Lower leg skin (tissue), 4 donors: ENCODE data around the gene BANF2. TPM values are rescaled to one million over a fixed set of nuclear protein-coding genes. Genes with fewer than 3 reads are reported as not detected.

Experiments used
- DNase-seq, 2 donors: peaks; one replicate each; pipeline ENCODE4 v3.0.0-alpha.2; 2019; ENCODE audit warnings: low spot score in 2 of 2
- H3K4me3 ChIP-seq: fragments of 200-600 bp; sonication (generic); 2 replicates; pipeline ENCODE4 v1.5.1; 2017; ENCODE audit warnings: mild to moderate bottlenecking, low read depth; ENCODE audit not compliant: poor library complexity, severe bottlenecking
- POLR2A ChIP-seq, 2 donors: fragments of 450-650 bp; IDR thresholded peaks; one replicate each; pipeline ENCODE4 v1.6.1; 2016 to 2017; ENCODE audit warnings: antibody characterized with exemption in 2 of 2, mild to moderate bottlenecking in 1 of 2, moderate library complexity in 1 of 2
- WGBS, 2 donors: methylation state at CpG; one replicate each; pipeline ENCODE4 v1.1.5; 2018; 5-methylcytosine and 5-hydroxymethylcytosine counted together
- intact Hi-C: fragments of 100-400 bp; cut with DNase I; formaldehyde crosslinking; loops from one replicate; pipeline ENCODE4 v1.15.0; 2023; ENCODE audit warnings: low total_unique reads
- total RNA-seq, 4 donors: library from RNA; depleted of rRNA; stranded (reverse); fragments of >200 nt; gene quantifications; one replicate each; pipeline ENCODE4 v1.1.0, GENCODE V29; 2016
- TF ChIP-seq, protein P1 (sequence below), 3 donors: fragments of 450-650 bp; IDR thresholded peaks; one replicate each; pipeline ENCODE4 v1.5.1; 2016; ENCODE audit warnings: antibody characterized with exemption in 3 of 3, mild to moderate bottlenecking in 3 of 3, moderate library complexity in 2 of 3

BANF2 gene
- total RNA-seq, 4 donors from 2014 or later, result not detected

DNA sequence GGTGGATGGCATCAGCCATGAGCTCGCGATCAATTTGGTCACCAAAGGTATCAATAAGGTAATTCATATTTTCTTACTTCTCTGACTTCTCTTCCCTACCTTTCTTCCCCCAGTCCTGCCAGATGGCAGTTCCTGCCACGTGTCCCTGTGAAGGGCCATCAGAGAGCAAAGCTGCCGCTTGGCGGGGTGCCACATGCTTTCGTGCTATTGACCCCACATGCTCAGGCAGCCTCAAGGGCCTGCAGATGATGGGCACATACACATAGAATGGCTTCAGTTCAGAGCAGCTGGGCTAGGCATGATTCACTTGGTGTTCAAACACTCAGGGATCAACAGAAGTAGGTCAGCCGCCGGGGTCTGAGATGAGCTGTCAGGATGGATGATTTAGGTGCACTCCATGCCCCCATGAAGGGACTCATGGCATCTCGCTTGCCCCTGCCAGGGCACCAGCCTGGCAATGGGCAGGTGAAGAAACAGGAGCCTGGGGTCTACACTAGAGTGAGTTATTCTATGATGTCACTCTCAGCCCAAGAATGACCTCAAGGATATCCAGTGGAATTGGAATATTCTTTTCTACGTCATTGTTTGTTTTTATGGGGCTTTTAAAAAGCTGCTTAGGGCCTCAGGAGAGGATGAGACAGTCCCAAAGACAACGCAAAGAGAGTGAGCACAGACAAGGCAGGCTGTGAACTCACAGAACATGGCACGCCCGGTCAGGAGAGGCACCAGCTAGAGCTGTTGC lies 25.5 kb downstream of the BANF2 start:
- 83 to 93% methylated on average over 13 of the region's 13 CpGs for WGBS, 2 donors
- intact Hi-C loops, result no loop called here
- no peak for TF ChIP-seq POLR2A (IDR thresholded peaks at IDR 0.05)
- TF ChIP-seq, protein P1, sequence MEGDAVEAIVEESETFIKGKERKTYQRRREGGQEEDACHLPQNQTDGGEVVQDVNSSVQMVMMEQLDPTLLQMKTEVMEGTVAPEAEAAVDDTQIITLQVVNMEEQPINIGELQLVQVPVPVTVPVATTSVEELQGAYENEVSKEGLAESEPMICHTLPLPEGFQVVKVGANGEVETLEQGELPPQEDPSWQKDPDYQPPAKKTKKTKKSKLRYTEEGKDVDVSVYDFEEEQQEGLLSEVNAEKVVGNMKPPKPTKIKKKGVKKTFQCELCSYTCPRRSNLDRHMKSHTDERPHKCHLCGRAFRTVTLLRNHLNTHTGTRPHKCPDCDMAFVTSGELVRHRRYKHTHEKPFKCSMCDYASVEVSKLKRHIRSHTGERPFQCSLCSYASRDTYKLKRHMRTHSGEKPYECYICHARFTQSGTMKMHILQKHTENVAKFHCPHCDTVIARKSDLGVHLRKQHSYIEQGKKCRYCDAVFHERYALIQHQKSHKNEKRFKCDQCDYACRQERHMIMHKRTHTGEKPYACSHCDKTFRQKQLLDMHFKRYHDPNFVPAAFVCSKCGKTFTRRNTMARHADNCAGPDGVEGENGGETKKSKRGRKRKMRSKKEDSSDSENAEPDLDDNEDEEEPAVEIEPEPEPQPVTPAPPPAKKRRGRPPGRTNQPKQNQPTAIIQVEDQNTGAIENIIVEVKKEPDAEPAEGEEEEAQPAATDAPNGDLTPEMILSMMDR (IDR thresholded peaks at IDR 0.05), result no peak
- H3K4me3 ChIP-seq, result no peak overlapping the region
- DNase-seq, result no peak

DNA sequence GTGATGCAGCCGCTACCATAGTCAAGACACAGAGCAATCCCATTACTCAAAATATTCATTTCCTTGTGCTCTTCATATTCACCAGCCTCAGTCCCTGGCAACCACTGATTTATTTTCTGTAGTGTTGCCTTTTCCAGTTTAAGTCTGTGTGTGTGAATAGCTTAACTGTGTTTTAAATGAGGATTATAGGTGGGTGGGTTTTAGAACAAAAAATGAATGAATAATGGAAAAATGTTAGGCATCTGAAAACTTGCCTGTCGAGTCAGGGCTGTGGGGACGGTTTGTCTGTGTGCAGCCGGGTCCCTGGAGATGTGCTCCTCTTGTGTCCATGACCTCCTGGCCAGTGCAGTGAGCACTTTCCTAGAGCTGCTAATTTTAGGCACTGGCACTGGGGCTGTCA lies 27.1 kb downstream of the BANF2 start:
- no peak for DNase-seq
- intact Hi-C loops, result no loop called here
- WGBS, 2 donors, result 63 to 68% methylated on average over 4 of the region's 4 CpGs
- H3K4me3 ChIP-seq, result no peak overlapping the region
- TF ChIP-seq POLR2A (IDR thresholded peaks at IDR 0.05), result no peak
- TF ChIP-seq, protein P1 (IDR thresholded peaks at IDR 0.05), result no peak

DNA sequence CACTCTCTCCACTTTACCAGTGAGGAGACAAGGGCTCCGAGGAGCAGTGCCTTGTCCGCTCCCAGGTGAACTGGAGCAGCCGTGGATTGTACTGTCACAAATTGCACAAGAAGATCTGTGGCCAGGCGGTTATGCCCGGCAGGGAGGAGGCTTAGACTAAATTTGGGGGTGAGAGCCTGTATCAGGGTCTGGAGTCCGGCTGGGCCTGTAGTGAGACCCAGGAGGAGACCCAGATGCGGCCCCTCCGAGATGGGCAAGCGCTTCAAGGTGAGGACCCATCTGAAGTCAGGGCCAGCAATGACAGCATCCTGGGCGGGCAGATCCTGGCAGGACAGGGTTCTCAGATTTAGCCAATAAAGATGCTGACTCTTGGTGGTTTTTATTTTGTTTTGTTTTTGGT lies 27.6 kb downstream of the BANF2 start:
- 87 to 90% methylated on average over 10 of the region's 10 CpGs for WGBS, 2 donors
- intact Hi-C loops, result no loop called here
- no peak overlapping the region for H3K4me3 ChIP-seq
- no peak for DNase-seq
- TF ChIP-seq POLR2A (IDR thresholded peaks at IDR 0.05), result no peak
- TF ChIP-seq, protein P1 (IDR thresholded peaks at IDR 0.05), result no peak

DNA sequence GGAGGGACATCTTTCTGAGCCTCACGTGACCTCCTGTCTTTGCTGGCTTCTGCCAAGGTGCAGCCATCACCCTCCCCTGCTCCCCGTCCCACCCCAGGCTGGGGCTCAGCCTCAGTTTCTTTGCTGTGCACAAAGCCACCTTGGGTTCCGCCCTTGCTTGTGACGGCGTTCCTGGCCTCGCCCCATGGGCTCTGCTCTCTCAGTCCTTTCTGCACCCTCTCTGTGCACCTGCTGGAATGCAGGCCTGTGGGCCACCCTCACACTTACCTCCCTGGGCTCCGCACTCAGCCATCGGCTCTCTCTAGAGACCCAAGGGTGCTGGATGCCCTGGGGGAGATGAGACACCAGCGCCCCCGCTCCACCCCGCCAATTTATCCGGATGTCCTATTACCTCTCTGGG lies 28.3 kb downstream of the BANF2 start:
- TF ChIP-seq POLR2A (IDR thresholded peaks at IDR 0.05), result no peak
- TF ChIP-seq, protein P1 (IDR thresholded peaks at IDR 0.05), result no peak
- intact Hi-C loops, result no loop called here
- no peak overlapping the region for H3K4me3 ChIP-seq
- WGBS, 2 donors, result 81 to 85% methylated on average over 12 of the region's 12 CpGs
- no peak for DNase-seq

DNA sequence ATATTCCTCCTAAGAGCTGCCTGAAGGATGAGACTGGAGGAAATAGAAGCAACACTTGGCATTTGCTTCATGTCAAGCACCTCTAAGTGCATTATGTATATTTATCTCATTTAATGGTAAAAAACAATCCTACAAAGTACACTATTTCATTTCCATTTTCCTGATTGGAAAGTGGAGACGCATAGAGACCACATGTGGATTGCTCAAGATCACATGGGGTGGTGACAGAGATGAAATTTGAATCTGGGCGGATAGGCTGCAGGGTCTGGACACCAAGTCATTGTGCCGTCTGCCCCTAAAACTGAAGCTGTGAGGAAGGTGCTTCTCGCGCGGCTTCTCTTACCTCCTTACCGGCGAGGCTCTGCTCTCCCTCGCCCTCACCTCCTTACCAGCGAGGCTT lies 30.3 kb downstream of the BANF2 start:
- TF ChIP-seq POLR2A (IDR thresholded peaks at IDR 0.05), result no peak
- TF ChIP-seq, protein P1 (IDR thresholded peaks at IDR 0.05), result no peak
- intact Hi-C loops, result no loop called here
- no peak overlapping the region for H3K4me3 ChIP-seq
- 94% methylated on average over 10 of the region's 10 CpGs for WGBS, 2 donors
- DNase-seq, result no peak

DNA sequence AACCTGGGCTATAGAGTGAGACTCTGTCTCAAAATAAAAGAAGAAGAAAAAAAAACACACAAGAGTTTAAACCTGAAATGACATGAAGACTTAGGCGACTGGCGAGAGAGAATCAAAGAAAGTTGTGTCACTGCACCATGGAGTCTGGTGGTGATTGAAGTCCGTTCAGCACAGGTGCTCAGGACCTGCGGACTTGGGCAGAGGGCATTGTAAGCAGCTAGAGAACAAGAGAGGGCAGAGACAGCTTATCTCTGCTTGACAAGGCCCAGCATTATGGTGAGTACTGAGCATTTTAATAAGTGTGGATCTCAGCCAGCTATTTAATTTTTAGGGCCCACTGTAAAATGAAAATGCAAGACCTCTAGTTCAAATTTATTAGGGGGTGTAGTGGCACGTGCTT lies 31.5 kb downstream of the BANF2 start:
- intact Hi-C loops, result no loop called here
- TF ChIP-seq, protein P1 (IDR thresholded peaks at IDR 0.05), result no peak
- no peak for TF ChIP-seq POLR2A (IDR thresholded peaks at IDR 0.05)
- 94 to 96% methylated on average over 5 of the region's 5 CpGs for WGBS, 2 donors
- DNase-seq, result no peak
- H3K4me3 ChIP-seq, result no peak overlapping the region
